GM18870 (cell line): ENCODE data around the gene RHOJ.
"Not testable (repeated sequence)": the region's sequence is repeated elsewhere in the genome, so short reads cannot be mapped to it uniquely, and the experiment has no call there.

Experiments used
- ATAC-seq: cut with Tn5 transposase; IDR thresholded peaks from one replicate; pipeline ENCODE4 v1.9.1; 2021; ENCODE audit warnings: moderate library complexity; ENCODE audit not compliant: unreplicated experiment

Gene RHOJ

GRCh38 chr14:63204407-63205043, at the start of gene RHOJ:
TSS of gene RHOJ (plus strand) at chr14:63204443. CDS start at chr14:63204870, 427 bp downstream.
- ATAC-seq: no peak

DNA sequence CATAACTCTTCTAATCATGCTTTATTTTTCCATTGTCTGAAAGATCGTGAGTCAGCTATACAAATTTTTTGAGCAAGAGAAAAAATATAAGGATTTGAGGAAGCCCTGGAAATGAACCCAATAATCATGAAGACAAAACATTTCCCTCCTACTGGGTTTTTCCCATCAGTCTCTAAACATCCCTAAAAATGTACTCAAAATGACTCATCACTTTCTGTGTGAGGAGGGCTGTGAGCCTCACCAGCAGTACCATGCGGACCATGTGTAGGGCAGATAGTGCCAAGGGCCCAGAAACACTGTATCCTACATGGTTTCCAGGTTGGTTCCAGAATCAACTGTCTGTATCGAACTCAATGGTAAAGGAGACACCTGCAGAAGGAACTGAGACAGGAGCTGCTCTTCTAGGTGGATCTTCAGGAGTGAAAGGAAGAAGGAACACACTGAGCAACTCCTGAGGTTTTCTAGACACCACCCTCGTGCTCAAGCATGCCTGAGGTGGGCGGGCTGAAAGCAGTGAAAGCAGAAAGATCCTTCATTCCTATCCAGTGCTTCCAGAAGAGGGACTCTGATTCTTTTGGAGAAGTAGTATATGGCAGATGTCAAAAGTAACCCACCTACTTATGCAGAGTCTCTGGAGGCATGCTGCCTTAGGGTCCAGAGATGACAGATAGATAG, 48.6 kb upstream of the RHOJ start:
- no peak for ATAC-seq

- ATAC-seq: no peak
Measured at GRCh38 chr14:63157195-63157594, 47.0 kb upstream of the RHOJ start.

DNA sequence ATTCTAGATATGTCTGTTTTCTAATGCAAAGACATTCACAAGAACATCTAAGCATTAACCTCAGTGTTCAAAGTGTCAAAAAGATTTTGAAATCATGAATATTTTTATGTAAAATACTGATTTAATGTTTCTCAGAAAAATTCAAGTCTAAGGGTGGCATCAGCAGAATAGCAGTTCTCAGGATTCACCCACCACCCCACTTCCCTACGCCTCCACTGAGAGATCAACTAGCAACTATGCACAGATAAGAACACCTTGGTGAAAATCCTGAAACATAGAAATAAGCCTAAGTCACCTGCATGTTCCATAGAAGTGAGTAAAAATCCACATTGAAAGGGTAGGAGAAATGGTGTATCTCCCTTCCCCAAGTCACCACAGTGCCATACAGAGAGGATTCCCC, 40.9 kb upstream of the RHOJ start:
- ATAC-seq: no peak

DNA sequence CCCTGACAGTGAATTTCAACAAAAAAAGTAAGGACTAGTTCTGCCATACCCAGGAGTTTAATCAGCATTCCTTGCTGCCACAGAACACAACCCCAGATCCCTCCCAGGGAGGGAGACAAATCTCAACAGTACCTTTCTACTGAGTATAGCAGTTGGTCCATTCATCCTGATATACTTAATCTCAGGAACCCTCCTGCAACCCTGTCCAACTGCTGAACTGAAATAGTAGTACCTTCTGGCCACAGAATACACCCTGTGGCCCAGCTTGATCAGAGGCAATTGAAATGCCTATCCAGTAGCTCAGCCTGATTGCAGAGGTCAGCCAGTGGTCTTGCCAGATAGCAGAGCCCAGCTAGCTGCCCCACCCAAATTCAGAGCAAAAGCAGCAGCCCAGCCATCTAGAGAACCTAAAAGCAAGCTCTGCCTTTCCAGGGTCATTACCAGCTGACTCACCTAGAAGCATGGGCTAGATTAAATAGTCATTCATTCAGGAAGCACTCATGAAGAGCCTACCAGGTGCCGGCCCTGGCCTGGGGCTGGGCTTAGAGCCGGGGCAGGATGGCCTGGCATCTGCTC, 40.0 kb upstream of the RHOJ start:
- ATAC-seq: no peak

DNA sequence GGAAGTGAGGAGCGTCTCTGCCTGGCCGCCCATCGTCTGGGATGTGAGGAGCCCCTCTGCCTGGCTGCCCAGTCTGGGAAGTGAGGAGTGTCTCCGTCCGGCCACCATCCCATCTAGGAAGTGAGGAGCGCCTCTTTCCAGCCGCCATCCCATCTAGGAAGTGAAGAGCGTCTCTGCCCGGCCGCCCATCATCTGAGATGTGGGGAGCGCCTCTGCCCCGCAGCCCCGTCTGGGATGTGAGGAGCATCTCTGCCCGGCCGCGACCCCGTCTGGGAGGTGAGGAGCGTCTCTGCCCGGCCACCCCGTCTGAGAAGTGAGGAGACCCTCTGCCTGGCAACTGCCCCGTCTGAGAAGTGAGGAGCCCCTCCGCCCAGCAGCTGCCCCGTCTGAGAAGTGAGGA, 39.0 kb upstream of the RHOJ start:
- ATAC-seq: not testable (repeated sequence)

GRCh38 chr14:63167044-63167443, 37.2 kb upstream of the RHOJ start:
- ATAC-seq: no peak

DNA sequence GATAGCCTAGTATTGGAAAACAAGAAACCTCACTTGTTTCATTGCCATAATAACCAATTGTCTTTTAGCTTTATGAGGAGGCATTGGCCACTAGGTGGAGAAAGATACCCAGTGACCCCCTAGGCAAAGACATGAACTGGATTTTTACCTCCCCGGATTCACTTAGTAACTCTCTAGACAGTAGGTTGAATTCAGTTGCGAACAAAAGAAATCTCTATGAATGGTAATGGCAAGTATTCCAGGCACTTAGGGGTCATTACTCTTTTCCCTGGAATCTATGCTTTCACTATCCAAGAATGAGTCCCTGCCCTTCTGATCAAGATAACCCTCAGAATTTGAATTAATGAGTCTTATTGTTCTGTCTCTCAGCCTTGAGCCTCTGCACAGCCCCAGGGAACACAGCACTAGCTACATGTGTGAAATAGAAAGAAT, 29.5 kb upstream of the RHOJ start:
- ATAC-seq: no peak

DNA sequence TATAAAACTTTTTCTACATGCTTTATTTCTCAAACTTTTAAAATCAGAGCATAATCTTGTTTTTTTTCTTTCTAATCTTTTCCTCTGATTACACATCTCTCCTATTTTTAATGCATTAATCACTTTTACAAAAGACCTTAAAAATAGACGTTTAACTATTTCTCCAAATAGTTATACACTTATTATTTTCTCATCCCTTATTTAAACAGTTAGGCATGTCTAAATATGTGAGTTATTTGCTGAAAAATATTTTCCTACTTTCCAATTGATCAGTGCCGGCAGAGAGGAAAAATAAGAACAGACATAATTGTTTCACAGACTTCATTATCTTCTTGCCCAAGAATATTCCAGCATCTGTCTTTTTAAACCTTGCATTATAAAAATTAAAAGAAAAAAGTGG, 28.7 kb upstream of the RHOJ start:
- ATAC-seq: no peak

GRCh38 chr14:63178912-63179311, 25.3 kb upstream of the RHOJ start:
- ATAC-seq: no peak

DNA sequence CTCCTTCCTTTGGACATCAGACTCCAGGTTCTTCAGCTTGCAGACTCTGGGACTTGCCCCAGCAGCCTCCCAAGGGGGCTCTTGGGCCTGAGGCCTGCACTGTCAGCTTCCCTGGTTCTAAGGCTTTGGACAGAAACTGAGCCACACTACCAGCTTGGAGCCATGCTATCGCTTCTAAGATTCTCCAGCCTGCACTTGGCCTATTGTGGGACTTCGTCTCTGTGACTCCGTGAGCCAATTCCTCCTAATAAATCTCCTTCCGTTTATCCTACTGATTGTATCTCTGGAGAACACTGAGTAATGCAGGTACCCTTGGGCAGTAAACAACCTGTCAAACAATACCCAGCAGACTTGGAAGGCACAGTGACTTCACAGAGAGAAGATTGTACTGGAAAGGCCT, 24.9 kb upstream of the RHOJ start:
- ATAC-seq: no peak

GRCh38 chr14:63180011-63180410, 24.2 kb upstream of the RHOJ start:
- no peak for ATAC-seq

GRCh38 chr14:63182968-63183367, 21.3 kb upstream of the RHOJ start:
- no peak for ATAC-seq

DNA sequence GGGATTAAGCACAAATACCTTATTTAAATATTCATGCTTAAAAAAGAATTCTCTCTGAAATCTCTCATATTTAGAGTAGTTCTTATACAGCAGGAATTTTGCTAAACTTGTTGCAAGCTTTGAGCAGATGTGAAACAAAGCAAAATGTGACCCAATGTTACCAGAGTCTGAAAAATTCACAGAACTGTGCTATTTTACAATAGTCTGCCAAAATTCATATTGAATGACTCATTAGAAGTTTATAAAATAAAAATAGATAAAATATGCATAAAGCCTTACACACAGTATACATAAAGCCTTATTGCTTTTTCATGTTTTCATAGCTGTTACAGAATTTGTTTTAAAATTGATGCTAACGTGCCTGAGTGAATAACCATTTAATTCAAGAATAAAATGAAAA, 17.8 kb upstream of the RHOJ start:
- ATAC-seq: no peak

DNA sequence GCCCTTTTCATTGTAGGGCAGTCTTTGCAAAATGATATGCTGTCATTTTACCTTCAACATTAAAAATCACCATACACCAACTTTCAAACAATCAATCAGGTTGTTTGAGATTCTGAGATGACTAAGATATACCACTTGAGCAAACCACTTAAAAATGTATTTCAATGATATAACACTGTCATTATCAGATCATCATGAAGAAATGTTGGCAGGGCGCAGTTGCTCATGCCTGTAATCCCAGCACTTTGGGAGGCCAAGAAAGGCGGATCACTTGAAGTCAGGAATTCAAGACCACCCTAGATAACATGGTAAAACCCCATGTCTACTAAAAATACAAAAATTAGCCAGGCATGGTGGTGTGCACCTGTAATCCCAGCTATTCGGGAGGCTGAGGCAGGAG, 13.0 kb upstream of the RHOJ start:
- ATAC-seq: no peak

- ATAC-seq: no peak
Measured at GRCh38 chr14:63192085-63192484, 12.2 kb upstream of the RHOJ start.

GRCh38 chr14:63193236-63193635, 11.0 kb upstream of the RHOJ start:
- no peak for ATAC-seq

- ATAC-seq: no peak
Measured at GRCh38 chr14:63200035-63200740, 4.1 kb upstream of the RHOJ start.

DNA sequence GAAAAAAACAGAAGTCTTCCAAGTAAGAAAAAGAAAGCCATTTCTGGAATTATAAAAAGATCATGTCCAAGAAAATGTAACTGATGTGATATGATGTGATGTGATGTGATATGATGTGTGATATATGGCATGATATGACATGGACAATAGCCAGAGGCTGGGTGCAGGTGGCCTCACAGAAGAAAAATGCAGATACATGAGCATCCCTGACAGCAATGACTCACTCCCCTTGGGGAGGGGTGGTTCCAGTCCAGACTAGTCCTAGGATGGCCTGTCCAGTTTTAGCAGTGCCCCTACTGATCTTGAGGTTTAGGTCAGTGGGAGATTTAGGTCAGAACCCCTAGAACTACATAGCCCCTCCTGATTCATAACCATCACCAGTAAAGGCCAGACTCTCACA, 3.5 kb upstream of the RHOJ start:
- no peak for ATAC-seq

GRCh38 chr14:63203015-63203414, 1.2 kb upstream of the RHOJ start:
- ATAC-seq: no peak

DNA sequence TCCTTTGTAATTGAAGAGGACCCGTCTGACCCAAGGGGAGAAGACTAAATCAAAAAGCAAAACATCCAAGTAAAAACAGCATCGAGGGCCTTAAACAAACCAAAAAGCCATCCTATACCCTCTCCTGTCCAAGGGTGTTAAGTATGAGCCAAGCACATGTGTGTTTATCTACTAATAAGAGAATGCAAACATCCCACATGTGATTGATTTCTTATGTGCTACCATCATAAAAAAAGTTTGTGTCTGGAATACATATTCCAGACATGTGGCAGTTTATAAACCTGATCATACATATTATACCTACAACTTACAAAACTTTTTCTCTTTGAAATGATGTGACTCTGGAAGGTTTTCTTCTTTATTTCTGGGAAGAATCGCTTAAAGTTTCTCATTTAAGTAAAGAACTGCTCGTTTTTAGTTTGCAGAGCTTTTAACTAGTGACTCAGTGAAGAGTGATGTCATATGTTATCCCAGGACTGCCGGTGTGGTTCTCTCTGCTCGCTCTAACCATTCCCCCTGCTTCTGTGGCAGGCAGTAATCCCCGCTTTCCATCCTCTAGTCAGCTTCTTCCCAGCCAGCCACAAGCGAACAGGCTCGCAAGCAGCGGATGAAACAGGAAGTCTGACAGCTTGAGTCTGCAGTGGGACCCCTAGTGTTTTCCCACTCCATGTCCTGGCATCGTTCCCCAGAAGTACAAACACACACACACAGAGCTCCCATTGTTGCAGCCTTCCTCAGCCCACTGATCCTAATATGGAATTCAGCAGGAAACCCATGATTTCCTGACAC, 431 bp upstream of the RHOJ start:
- ATAC-seq: no peak
